NCI-H128 (cell line): Measurements from ENCODE around the gene CSF3.
A peak's percentile ranks its signal among the peaks of the same experiment; 100 is the strongest.

Source experiments
- DNase-seq: peaks from one replicate; lab custom pipeline; 2025; ENCODE audit not compliant: unreplicated experiment; lab: John Stamatoyannopoulos, UW

CSF3 gene

GRCh38 chr17:40015005-40015997 is at the start of gene CSF3:
Gene CSF3 (plus strand): TSS chr17:40015440. CDS start chr17:40015475, 35 bp downstream.
- DNase-seq: no peak

GRCh38 chr17:39966771-39967170 is 48.5 kb upstream of the CSF3 start:
- no peak for DNase-seq

GRCh38 chr17:39968761-39969160 is 46.5 kb upstream of the CSF3 start:
- no peak for DNase-seq

- no peak for DNase-seq
Measured at GRCh38 chr17:39969375-39969774, 45.9 kb upstream of the CSF3 start.

GRCh38 chr17:39970157-39970692 is 45.0 kb upstream of the CSF3 start:
- DNase-seq: no peak

- no peak for DNase-seq
Measured at GRCh38 chr17:39971076-39971603, 44.1 kb upstream of the CSF3 start.

DNA sequence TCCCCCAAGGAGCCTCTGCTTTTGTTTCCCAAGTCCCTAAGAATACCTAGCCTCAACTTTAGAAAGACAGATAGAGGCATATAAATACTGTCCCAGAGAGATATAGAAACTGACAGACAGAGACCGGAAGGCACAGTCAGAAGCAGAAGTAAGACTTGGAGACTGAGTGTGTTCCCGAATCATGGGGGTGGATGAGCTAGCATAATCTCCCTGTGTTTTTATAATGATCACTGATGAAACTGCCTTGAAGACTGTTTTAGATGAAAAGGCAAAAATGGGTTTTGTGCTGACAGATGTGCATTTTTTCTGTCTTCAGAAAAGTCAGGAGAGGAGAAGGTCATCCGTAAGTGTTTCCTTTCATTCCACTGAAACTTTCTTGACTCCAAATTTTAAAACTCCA is 43.0 kb upstream of the CSF3 start:
- DNase-seq: no peak

DNA sequence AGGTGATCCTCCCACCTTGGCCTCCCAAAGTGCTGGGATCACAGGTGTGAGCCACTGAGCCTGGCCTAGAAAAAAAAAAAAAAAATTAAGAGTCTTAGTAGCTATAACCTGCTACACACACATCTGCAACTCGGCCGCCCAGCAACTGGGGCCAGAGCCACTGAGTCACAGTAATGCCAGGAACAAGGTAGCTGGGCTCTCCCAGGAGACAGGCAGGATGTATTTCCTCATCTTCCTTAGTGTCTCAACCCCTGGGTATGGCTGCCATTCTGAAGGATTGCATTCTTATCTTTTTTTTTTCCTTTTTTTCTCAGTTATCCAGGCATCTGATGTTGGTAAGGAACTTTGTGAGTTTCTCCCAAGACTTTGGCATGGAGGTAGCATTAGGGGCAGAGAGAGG is 41.7 kb upstream of the CSF3 start:
- DNase-seq: no peak

DNA sequence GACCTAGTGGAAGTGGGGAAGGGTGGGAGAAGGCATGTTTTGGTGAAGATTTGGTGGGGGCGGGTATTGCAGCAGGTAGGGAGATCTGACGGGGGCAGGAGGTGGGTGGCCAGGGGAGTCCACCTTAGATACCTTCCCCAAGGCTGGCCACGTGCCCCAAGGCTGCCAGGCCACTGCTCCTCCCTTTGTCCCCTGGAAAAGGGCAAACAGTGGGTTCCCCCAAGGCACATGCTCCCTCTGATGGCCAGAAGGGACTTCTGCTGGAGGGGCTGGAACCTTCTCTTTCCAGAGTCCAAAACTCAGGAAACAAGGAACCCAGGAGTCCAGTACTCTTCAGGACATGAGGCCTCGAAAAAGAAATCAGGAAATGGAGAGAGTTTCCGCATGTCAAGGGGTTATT is 40.8 kb upstream of the CSF3 start:
- no peak for DNase-seq

GRCh38 chr17:39975801-39976200 is 39.4 kb upstream of the CSF3 start:
- no peak for DNase-seq

GRCh38 chr17:39979016-39979670 is 36.1 kb upstream of the CSF3 start:
- no peak for DNase-seq

DNA sequence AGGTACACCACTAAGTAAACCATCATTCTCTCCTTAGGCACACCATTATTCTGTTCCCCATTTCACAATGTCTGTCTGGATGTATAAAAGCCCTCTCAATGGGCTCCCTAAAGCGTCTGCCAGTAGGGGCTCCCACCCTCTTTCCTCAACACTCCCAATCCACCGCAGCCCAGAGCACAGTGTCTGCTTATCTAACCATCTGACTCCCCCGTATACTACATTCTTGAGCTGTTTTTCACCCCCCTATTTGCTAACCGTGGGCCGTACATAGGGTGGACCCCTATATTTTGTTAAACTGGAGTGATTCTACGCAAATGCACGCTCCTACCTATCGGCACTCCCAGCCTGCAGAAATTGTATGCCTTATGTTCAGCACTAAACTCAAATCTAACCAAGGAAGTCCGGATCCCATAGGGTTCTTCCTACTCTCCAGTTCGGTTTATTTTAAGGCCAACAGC is 35.3 kb upstream of the CSF3 start:
- no peak for DNase-seq

DNA sequence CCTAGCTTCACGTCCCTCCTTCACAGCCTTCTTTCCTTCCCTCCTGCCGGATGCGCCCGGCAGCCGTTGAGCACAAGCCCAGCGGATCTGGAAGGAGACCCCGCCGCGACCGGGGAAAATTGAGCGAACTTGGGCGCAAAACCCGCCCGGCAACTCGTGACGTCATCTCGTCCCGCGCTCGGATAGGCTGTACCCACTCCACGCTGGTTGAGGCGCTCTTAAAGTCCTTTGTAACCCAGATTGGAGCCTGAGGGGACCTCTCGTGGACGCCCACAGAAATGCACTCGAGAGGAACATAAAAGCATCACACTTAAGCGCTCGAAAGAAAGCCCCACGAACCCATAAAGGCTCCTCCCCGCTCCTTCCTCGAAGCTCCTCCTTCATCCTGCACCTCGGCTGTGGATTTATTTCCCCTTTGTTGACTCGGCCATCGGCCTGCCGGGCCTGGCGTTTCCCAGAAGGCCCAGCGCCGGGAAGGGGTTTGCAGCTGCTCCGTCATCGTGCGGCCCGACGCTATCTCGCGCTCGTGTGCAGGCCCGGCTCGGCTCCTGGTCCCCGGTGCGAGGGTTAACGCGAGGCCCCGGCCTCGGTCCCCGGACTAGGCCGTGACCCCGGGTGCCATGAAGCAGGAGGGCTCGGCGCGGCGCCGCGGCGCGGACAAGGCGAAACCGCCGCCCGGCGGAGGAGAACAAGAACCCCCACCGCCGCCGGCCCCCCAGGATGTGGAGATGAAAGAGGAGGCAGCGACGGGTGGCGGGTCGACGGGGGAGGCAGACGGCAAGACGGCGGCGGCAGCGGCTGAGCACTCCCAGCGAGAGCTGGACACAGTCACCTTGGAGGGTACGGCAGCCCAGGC is 34.7 kb upstream of the CSF3 start, which contains the start of gene PSMD3:
Gene PSMD3, plus strand, starts transcription at position 457 of the 856 bp plus-strand sequence. Its CDS starts 164 bp downstream, at position 621.
- DNase-seq: peak; percentile 93

- DNase-seq: no peak
Measured at GRCh38 chr17:39981207-39981741, 34.0 kb upstream of the CSF3 start.

- no peak for DNase-seq
Measured at GRCh38 chr17:39981766-39982375, 33.4 kb upstream of the CSF3 start.

DNA sequence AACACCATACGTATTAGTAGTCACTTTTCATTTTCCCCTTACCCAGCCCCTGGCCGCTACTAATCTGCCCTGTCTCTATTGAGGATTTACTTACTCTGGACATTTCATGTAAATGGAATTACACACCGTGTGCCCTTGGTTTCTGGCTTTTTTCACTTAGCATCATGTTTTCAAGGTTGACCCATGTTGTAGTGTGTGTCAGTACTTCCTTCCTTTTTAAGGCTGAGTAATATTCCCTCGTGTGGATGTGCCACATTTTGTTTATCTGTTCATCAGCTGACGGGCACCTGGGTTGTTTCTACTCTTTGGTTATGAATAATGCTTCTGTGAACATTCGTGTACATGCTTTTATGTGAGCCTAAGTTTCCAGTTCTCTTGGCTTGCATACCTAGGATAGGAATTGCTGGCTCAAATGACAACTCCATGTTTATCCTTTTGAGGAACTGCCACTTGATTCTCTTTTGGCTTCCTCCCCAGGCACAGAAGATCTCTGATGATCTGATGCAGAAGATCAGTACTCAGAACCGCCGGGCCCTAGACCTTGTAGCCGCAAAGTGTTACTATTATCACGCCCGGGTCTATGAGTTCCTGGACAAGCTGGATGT is 26.9 kb upstream of the CSF3 start:
- DNase-seq: no peak

DNA sequence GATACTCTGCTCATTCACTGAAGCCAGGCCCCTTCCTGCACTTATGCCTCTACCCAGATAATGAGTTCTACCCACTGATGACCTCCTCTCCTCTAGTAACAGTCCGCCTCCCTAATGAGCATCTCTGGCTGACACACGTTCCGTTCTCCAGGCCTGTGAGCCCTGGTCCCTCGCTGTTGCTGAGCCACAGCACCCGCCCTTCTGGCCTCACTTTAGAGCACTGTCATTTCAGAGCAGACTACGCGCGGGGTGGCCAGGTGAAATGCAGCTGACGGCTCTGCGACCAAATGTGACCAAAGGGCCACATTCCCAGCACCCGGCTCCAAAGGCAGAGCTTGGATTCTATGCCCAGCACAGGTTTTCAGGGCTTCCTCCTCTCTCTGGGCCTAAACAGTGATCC is 20.8 kb upstream of the CSF3 start:
- no peak for DNase-seq

GRCh38 chr17:39995438-39995837 is 19.8 kb upstream of the CSF3 start:
- no peak for DNase-seq

- no peak for DNase-seq
Measured at GRCh38 chr17:39996162-39996561, 19.1 kb upstream of the CSF3 start.
